G401 (cell line): Measurements from ENCODE around the gene SLC44A2. TPM values are rescaled to one million over a fixed set of nuclear protein-coding genes. Genes with fewer than 3 reads are reported as not detected.
"Not testable (repeated sequence)": the region's sequence is repeated elsewhere in the genome, so short reads cannot be mapped to it uniquely, and the experiment has no call there.

ENCODE experiments used
- DNase-seq: peaks from one replicate; pipeline ENCODE4 v3.0.0-alpha.2; 2015; ENCODE audit warnings: low spot score
- in situ Hi-C: cut with HindIII; loops from 2 replicates; pipeline ENCODE4 v1.10.0; 2016; ENCODE audit warnings: low sequenced_read_pairs, mixed read lengths
- total RNA-seq: library from RNA; depleted of rRNA; stranded (reverse); fragments of >200 nt; shearing (Covaris generic); gene quantifications from 2 replicates; pipeline ENCODE4 v1.2.3, GENCODE V29; 2014

Gene SLC44A2
- total RNA-seq, 1 experiment from 2014 or later, result 12.8 TPM

- DNase-seq, result peak; percentile 77
- in situ Hi-C loops, result no loop called here
Observed at GRCh38 chr19:10644260-10645007, 19.1 kb downstream of the SLC44A2 start.

GRCh38 chr19:10646456-10647159 is 21.3 kb downstream of the SLC44A2 start:
- no peak for DNase-seq

GRCh38 chr19:10648360-10648759 is 23.0 kb downstream of the SLC44A2 start:
- DNase-seq, result no peak
- in situ Hi-C loops, result no loop called here

More at GRCh38 chr19:10646456-10647159, 21.3 kb downstream of the SLC44A2 start:
- in situ Hi-C loops, result no loop called here

GRCh38 chr19:10651851-10652250 is 26.5 kb downstream of the SLC44A2 start:
- DNase-seq, result no peak
- in situ Hi-C loops, result no loop called here

GRCh38 chr19:10653482-10653731 is 28.1 kb downstream of the SLC44A2 start:
- DNase-seq, result no peak
- in situ Hi-C loops, result no loop called here

GRCh38 chr19:10653732-10654609 is 28.6 kb downstream of the SLC44A2 start, which contains the start of gene ILF3:
Gene ILF3, plus strand, starts transcription at chr19:10654346. Its CDS starts 16,260 bp downstream, at chr19:10670606.
- in situ Hi-C loops, result no loop called here
- DNase-seq, result peak; percentile 100

GRCh38 chr19:10654610-10655456 is 29.5 kb downstream of the SLC44A2 start:
- in situ Hi-C loops, result no loop called here
- DNase-seq, result no peak

GRCh38 chr19:10655457-10656312 is 30.3 kb downstream of the SLC44A2 start:
- DNase-seq, result no peak
- in situ Hi-C loops, result no loop called here

- no peak for DNase-seq
- in situ Hi-C loops, result no loop called here
Observed at GRCh38 chr19:10660346-10660745, 35.0 kb downstream of the SLC44A2 start.

GRCh38 chr19:10661946-10662345 is 36.6 kb downstream of the SLC44A2 start:
- DNase-seq, result no peak
- in situ Hi-C loops, result no loop called here

GRCh38 chr19:10662384-10663251 is 37.3 kb downstream of the SLC44A2 start:
- in situ Hi-C loops, result no loop called here

GRCh38 chr19:10663252-10663563 is 37.9 kb downstream of the SLC44A2 start:
- DNase-seq, in situ Hi-C loops: not testable (repeated sequence)

More at GRCh38 chr19:10662384-10663251, 37.3 kb downstream of the SLC44A2 start:
- no peak for DNase-seq

- in situ Hi-C loops, result no loop called here
- no peak for DNase-seq
Observed at GRCh38 chr19:10667867-10668266, 42.5 kb downstream of the SLC44A2 start.

- in situ Hi-C loops, result no loop called here
- DNase-seq, result peak; percentile 44
Observed at GRCh38 chr19:10669246-10669645, 43.9 kb downstream of the SLC44A2 start.

GRCh38 chr19:10670182-10670581 is 44.8 kb downstream of the SLC44A2 start:
- in situ Hi-C loops, result no loop called here
- DNase-seq, result peak; percentile 80

- in situ Hi-C loops, result no loop called here
- DNase-seq, result peak; percentile 63
Observed at GRCh38 chr19:10670876-10671804, 45.8 kb downstream of the SLC44A2 start.
